OCI-LY7 (cell line): ENCODE results near the gene ZFP36L2. TPM values are rescaled to one million over a fixed set of nuclear protein-coding genes. Genes with fewer than 3 reads are reported as not detected.

Experiments
- BruUV-seq: library from RNA; stranded (reverse); fragments of 400-500 nt; replicated peaks from 2 replicates; lab custom pipeline; 2021; lab: Mats Ljungman, UMichigan
- CTCF ChIA-PET: fragments of 300-600 bp; sonication (Branson Sonifier 250); formaldehyde crosslinking; loops from one replicate; lab custom pipeline; 2022; ENCODE audit warnings: antibody characterized with exemption; ENCODE audit not compliant: unreplicated experiment; lab: Charles Lee
- POLR2A ChIA-PET: fragments of 300-600 bp; sonication (Branson Sonifier 250); formaldehyde crosslinking; loops from one replicate; lab custom pipeline; 2022; ENCODE audit warnings: antibody characterized with exemption; lab: Charles Lee
- DNase-seq: peaks from one replicate; pipeline ENCODE4 v3.0.0-alpha.2; 2015; ENCODE audit warnings: low spot score
- H2AFZ ChIP-seq: fragments of 200-600 bp; sonication (generic), shearing (Covaris generic); 2 replicates; pipeline ENCODE4 v1.6.1; 2014; ENCODE audit warnings: mild to moderate bottlenecking, antibody characterized with exemption, low read length, moderate library complexity
- H3K27ac ChIP-seq: fragments of 200-600 bp; sonication (generic); 2 replicates; pipeline ENCODE4 v1.5.1; 2014; ENCODE audit warnings: mixed run types, low read depth, mild to moderate bottlenecking, moderate library complexity, low read length, inconsistent platforms; ENCODE audit not compliant: poor library complexity, severe bottlenecking
- H3K36me3 ChIP-seq: fragments of 200-600 bp; sonication (generic); 2 replicates; pipeline ENCODE4 v1.6.1; 2014; ENCODE audit warnings: mild to moderate bottlenecking, antibody characterized with exemption, low read length, moderate library complexity, mixed read lengths; ENCODE audit not compliant: insufficient read depth
- H3K4me1 ChIP-seq: fragments of 200-600 bp; sonication (generic); 2 replicates; pipeline ENCODE4 v1.5.1; 2014; ENCODE audit warnings: mild to moderate bottlenecking, low read length; ENCODE audit not compliant: insufficient read depth, poor library complexity, severe bottlenecking
- H3K4me2 ChIP-seq: fragments of 200-600 bp; sonication (generic); 2 replicates; pipeline ENCODE4 v1.6.1; 2014; ENCODE audit warnings: mild to moderate bottlenecking, low read length
- H3K4me3 ChIP-seq: fragments of 200-600 bp; sonication (generic); 2 replicates; pipeline ENCODE4 v1.5.1; 2014; ENCODE audit warnings: mild to moderate bottlenecking, low read depth, low read length; ENCODE audit not compliant: poor library complexity, severe bottlenecking
- H3K79me2 ChIP-seq: fragments of 200-600 bp; sonication (generic); 2 replicates; pipeline ENCODE4 v1.6.1; 2016; ENCODE audit warnings: low read depth, mild to moderate bottlenecking, low read length, moderate library complexity, mixed read lengths; ENCODE audit not compliant: insufficient read depth
- H3K9me2 ChIP-seq: fragments of 200-600 bp; sonication (generic); 2 replicates; pipeline ENCODE4 v1.6.1; 2016; ENCODE audit warnings: mild to moderate bottlenecking, low read length, mixed read lengths; ENCODE audit not compliant: insufficient read depth
- H3K9me3 ChIP-seq: fragments of 200-600 bp; sonication (generic); 2 replicates; pipeline ENCODE4 v1.6.1; 2014; ENCODE audit warnings: mild to moderate bottlenecking, mixed run types, low read length, mixed read lengths
- H4K20me1 ChIP-seq: fragments of 200-600 bp; sonication (generic); 2 replicates; pipeline ENCODE4 v1.6.1; 2014; ENCODE audit warnings: mild to moderate bottlenecking, antibody characterized with exemption, low read length, moderate library complexity, mixed read lengths; ENCODE audit not compliant: insufficient read depth
- CTCF ChIP-seq: fragments of 200-600 bp; sonication (generic); conservative IDR thresholded peaks from 2 replicates; pipeline ENCODE4 v1.5.1; 2014; ENCODE audit warnings: mild to moderate bottlenecking, antibody characterized with exemption, low read length, moderate library complexity, mixed read lengths
- EZH2phosphoT487 ChIP-seq: fragments of 200-600 bp; sonication (generic); IDR thresholded peaks from 2 replicates; pipeline ENCODE4 v1.6.1; 2018; ENCODE audit warnings: low read depth, borderline replicate concordance, mild to moderate bottlenecking, mixed run types, antibody characterized with exemption, low read length, moderate library complexity, mixed read lengths
- intact Hi-C: fragments of 100-400 bp; cut with micrococcal nuclease; formaldehyde crosslinking; loops from one replicate; pipeline ENCODE4 v1.10.0; 2022; ENCODE audit not compliant: unreplicated experiment
- total RNA-seq, 2 experiments: library from RNA; depleted of rRNA in 1 of 2; stranded (reverse); fragments of >200 nt in 1 of 2; shearing (Covaris generic) in 1 of 2; gene quantifications; 2 replicates each; pipeline ENCODE4 v1.2.3, GENCODE V29; 2014 to 2022

Gene ZFP36L2
- total RNA-seq, 2 experiments from 2014 or later: 6.8 to 37.2 TPM

GRCh38 chr2:43217228-43218154, 8.9 kb downstream of the ZFP36L2 start:
- Histone ChIP-seq H3K36me3 (peaks cover 14% of the 10 kb centered on the region; the same call in 1 of the 2 replicates), H3K4me2 (peak overlapping the region; percentile 88), H3K4me3 (peak overlapping the region; percentile 89), H3K4me1 (peaks cover 57% of the 10 kb centered on the region), H4K20me1 (peaks cover 10% of the 10 kb centered on the region; the same call in 1 of the 2 replicates), H2AFZ (peak overlapping the region; percentile 62), H3K9me3 (no peaks in the 10 kb centered on the region), H3K79me2 (peaks cover 14% of the 10 kb centered on the region; the same call in 1 of the 2 replicates), H3K9me2 (no peaks in the 10 kb centered on the region), H3K27ac (peak overlapping the region; percentile 91)
- intact Hi-C loops: loop anchor here (1.0 to 10.0 kb wide), 2 partner anchors 9 to 653 kb away; partner anchors contain the start of genes MTA3 and ZFP36L2
- peak; percentile 56 for DNase-seq
- BruUV-seq: no TSS peak
- ChIA-PET POLR2A (interaction anchor here (0.5 to 2.2 kb wide), 15 partner anchors 9 to 763 kb away, joined by 3 to 16 read pairs (median 5); partner anchors contain the start of gene ZFP36L2), CTCF (interaction anchor here (0.9 to 1.5 kb wide), 4 partner anchors 11 to 84 kb away, joined by 3 to 5 read pairs (median 4); no protein-coding TSS in a partner anchor)
- TF ChIP-seq CTCF: no peak
- no peak for TF ChIP-seq EZH2phosphoT487

- H2AFZ ChIP-seq: no peak overlapping the region
- CTCF ChIA-PET: interaction anchor here (1.5 kb wide), 1 partner anchor 10 kb away, joined by 3 read pairs; no protein-coding TSS in a partner anchor
- POLR2A ChIA-PET: interaction anchor here (0.5 to 2.2 kb wide), 4 partner anchors 12 to 84 kb away, joined by 3 to 16 read pairs (median 8); no protein-coding TSS in a partner anchor
- no peak overlapping the region for H3K4me3 ChIP-seq
- H3K9me2 ChIP-seq: no peaks in the 10 kb centered on the region
- H4K20me1 ChIP-seq: peaks cover under 1% of the 10 kb centered on the region; the same call in 1 of the 2 replicates
- no peak overlapping the region for H3K4me2 ChIP-seq
- intact Hi-C loops: loop anchor here (10.0 kb wide), 1 partner anchor 652 kb away; the partner anchor contains the start of gene MTA3
- BruUV-seq: no TSS peak
- no peak overlapping the region for H3K27ac ChIP-seq
- no peak for TF ChIP-seq CTCF
- TF ChIP-seq EZH2phosphoT487: no peak
- no peak for DNase-seq
- peaks cover 5% of the 10 kb centered on the region; the same call in 1 of the 2 replicates for H3K36me3 ChIP-seq
- H3K4me1 ChIP-seq: peaks cover 49% of the 10 kb centered on the region
- H3K79me2 ChIP-seq: peaks cover 5% of the 10 kb centered on the region; the same call in 1 of the 2 replicates
- H3K9me3 ChIP-seq: no peaks in the 10 kb centered on the region
These were observed 9.8 kb downstream of the ZFP36L2 start for GRCh38 chr2:43216629-43217028.
